HG03135 (cell line): ENCODE results near the gene CPAMD8.
A peak's percentile ranks its signal among the peaks of the same experiment; 100 is the strongest.

Experiments
- ATAC-seq: cut with Tn5 transposase; IDR thresholded peaks from one replicate; pipeline ENCODE4 v1.9.1; 2021; ENCODE audit warnings: mild to moderate bottlenecking, moderate library complexity; ENCODE audit not compliant: unreplicated experiment

The CPAMD8 gene

DNA sequence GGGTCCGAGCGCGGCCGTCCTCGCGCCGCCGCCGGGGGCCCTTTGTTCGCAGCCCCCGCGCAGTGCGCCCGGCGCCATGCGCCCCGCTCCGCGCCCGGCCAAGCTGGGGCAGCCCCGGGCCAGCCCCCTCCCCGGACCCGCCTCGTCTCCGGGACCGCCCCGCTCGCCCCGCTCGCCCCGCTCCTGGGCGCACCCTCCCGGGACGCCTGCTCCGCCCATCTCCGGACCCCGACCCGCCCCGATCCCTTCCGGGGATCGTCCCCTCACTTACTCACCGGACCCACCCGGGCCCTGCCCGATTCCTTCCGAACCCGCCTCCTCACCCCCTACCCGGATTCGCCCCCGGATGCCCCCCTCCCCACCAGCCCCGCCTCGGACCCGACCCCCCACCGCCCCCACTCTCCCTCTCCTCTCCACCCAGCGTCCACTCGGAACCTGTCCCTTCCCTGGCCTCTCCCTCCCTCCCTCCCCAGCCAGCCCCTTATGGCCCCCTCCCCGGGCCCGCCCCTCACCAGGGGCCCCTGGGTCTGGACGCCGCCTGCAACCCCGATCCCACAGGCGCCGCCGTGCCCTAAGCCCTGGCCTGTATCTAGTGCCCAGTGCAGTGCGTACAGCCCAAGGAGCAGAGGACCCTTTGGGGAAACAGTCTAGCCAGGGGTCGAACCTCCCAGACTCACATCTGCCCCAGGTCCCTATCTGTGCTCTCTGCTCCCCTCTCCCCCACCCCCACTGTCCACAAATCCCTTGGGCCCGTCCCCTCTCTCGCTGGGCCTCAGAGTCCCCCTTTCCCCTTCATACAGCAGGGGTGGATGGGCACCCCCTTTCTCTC is at the start of gene CPAMD8:
CPAMD8 (minus strand) TSS at position 105 of the 829 bp plus-strand sequence. CDS start 168 bp downstream, outside the sequence.
- ATAC-seq: no peak

DNA sequence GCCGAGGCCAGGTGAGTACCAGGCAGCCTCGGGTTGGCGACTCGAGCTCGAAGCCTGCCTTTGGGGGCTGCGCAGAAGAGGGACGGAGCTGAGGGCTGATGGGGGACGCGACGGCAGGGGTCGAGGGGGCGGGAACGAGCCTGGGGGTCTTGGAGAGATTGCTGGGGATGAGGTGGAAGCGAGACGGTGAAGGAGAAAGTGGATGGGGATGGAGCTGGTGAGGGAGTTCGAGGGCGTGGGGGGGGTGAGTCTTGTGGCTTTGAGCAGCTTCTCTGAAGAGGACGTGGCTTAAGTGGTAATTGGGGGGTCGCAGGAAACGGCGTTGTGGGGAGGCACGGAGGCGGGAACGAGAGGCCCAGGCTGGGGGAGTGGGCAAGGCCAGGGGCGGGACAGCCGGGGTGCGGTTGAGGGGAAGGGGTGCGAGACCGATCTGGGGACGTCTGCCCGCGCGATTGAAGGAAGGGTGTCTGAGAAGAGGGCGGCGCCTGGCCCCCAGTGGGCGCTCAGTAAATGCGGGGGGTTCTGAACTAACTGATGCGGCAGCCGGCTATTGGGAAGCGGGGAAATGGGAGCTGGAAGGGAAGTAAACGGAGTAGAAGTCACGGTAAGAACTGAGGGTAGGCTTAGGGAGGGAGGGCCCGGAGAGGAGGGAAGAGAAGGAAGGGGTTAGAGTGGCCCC is 49.4 kb upstream of the CPAMD8 start:
- ATAC-seq: no peak

DNA sequence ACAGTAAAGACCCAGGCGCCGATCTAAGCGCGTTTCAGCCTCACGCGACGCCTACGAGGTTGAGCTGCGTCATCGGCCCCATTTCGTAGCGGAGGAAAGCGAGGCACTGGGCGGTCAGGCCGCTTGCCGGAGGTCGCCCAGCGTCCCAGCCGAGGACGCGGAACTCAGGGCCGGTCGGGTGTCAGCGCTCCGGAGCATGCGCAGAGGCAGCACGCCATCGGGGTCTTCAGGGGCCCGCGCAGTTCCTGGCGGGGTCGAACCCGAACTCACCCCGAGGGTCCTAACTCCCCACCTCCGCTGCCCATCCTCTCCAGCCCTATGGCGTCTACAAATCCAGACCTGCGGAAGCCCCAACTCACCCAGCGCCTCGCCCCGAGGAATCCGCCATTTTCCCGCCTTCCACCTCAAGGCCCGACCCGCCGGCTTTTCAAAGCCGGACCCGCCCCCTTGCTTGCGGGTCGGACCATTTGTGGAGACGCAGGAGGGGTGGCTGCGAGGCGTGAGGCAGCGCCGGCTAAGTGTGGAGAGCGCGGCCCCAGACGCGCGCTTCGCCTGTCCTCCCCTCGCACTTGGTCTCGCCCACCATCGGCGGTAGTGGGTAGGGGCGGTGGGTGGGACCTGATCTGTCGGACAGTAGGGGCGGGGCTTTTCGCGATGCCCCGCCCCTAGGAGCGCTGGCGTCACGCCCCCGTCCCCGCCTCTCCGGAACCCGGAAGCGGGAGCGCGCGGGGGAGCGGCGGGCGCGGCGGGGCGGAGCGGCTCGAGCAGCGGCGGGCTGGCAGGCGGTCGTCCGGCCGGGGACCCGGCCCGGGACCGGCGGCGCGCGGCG is 48.6 kb upstream of the CPAMD8 start, which contains the start of the genes HAUS8 and MYO9B:
HAUS8 (minus strand) TSS at position 418 of the 829 bp plus-strand sequence; CDS start at position 388, 30 bp downstream.
MYO9B (plus strand) TSS at position 743 of the 829 bp plus-strand sequence. CDS start 25,941 bp downstream, outside the sequence.
- peak; percentile 75 for ATAC-seq

DNA sequence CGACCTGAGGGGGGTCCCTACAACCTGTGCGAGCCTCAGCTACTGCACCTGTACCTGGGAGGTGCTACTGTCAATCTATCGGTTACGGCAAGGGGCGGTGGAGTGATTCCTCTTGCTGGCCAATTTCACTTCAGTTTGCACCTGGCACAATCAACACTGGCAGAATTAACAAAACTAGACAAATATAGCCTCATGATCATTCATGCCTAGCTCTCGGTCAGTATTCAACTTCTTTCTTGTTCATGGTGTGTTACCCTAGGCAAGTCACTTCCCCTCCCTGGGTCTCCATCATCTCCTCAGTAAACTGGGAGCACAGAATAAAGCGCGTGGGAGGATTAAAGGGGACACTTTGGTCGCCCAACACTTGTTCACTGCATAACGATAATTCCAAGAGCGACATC is 48.0 kb upstream of the CPAMD8 start:
- peak; percentile 7 for ATAC-seq

DNA sequence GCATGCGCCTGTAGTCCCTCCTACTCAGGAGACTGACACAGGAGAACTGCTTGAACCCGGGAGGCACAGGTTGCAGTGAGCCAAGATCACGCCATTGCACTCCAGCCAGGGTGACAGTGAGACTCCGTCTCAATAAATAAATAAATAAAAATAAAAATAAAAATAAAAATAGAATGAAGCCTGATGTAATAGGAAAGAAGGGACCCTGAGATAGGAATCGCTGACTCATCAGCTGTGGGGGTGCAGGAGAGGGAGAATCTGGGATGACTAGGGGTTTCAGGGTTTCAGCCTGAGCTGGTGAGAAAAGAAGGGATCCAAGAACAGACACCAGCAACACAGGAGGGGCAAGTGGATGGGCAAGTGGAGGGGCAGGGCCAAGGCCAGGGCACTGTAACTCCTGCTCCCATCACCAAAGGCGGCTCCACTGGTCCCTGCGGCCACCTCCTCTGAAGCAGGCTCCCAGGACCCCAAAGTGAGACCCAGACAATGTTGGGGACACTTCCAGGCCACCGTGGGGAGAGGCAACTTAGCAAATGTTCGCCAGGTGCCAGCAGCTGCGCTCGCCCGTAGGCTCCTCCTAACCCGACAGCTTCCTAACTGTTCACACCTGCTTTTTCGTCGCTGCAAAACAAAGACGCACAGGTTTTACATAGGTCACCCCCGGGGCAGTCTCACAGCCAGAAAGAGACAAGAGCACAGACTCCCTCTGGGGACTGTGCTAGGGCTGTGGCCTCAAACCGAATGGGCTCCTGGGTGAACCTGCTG is 47.4 kb upstream of the CPAMD8 start:
- ATAC-seq: peak; percentile 12

DNA sequence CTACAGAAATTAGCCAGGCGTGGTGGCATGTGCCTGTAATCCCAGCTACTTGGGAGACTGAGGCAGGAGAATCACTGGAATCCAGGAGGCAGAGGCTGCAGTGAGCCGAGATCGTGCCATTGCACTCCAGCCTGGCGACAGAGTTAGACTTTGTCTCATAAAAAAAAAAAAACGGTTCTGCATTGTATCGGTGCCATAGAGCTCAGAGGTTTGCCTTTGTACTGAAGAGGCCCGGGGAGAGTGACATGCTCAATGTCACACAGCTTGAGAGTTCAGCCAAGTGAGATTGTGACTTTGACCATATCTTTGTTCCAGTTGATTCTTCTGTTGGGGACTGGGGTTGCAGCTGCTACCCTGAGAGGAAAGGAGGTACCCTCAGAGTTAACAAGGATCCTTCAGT is 44.3 kb upstream of the CPAMD8 start:
- ATAC-seq: no peak

DNA sequence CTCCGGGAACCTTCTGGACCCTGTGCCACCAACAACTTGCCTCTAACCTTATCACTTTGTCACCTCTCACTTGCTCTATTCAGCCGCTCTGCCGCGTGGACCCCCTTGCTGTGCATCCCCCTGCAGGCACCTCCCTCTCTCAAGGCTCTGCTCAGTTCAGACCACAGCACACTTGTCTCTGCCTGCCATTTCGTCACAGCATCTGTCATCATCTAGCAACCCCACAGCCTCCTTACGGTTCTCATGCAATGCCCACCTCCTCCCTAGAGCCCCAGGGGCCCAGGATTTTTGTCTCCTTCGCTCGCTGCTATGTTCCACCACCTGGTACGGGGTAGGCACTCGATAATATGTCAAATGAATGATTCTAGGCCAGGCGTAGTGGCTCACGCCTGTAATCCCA is 43.8 kb upstream of the CPAMD8 start:
- no peak for ATAC-seq

DNA sequence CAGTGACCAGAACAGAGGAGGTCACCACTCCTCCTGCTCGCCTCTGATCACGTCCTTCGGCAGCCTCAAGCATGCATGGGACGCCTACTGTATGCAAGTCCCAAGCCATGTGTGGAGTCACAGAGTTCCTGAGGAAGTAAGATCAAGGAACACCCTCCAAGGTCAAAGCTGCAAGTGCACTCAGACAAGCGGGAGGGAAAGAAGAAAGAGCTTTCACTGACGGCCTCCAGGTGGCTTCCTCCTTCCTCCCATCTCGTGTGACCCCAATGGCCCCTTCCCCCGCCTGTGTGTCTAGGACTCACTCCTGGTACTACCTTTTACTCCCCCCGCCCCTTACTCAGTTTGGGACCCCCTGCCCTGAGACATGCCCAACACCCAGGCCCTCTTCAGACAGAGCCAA is 42.6 kb upstream of the CPAMD8 start:
- no peak for ATAC-seq

DNA sequence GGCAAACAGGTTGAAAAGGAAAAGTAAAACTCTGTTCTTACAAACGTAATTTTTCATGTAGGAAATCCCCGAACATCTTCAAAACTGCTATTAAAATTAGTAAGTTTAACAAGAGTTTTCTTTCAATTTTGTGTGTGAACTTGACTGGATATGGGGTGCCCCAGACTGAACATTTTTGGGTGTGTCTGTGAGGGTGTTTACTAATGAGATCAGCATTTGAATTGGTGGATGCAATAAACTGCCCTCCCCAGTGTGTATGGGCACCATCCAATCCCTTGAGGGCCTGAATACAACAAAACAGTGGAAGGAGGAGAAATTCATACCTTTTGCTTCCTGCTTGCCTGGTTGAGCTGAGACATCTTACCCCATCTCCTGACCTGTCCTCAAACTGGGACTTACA is 36.8 kb upstream of the CPAMD8 start:
- ATAC-seq: no peak

DNA sequence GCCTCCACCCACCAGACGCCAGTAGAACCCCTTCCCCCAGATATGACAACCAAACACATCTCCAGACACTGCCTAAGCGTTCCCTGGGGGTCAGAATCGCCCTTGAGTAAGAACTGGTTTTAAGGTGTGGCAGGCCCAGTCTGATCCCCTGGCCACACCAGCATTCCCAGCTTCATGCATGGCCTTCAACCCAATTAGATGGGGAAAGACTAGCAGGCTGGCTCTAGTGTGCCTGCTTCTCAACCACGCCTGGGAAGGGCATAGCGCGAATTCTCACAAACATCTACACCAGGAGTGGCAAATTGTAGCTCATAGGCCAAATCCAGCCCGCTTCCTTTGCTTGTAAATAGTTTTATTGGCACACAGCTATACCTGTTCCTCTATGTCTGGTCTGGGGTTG is 35.1 kb upstream of the CPAMD8 start:
- ATAC-seq: no peak

DNA sequence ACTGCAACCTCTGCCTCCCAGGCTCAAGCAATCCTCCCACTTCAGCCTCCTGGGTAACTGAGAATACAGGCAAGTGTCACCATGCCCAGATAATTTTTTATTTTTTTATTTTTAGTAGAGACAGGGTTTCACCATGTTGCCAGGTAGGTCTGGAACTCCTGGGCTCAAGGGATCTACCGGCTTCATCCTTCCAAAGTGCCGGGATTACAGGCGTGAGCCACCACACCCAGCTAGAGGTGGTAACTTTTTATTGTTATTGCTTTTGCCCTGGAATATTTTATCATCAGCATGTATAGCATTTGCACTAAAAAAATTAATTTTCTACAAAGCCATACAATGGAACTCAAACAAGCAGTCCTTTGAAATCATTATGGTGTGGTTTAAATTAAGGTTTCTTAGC is 34.6 kb upstream of the CPAMD8 start:
- ATAC-seq: no peak

DNA sequence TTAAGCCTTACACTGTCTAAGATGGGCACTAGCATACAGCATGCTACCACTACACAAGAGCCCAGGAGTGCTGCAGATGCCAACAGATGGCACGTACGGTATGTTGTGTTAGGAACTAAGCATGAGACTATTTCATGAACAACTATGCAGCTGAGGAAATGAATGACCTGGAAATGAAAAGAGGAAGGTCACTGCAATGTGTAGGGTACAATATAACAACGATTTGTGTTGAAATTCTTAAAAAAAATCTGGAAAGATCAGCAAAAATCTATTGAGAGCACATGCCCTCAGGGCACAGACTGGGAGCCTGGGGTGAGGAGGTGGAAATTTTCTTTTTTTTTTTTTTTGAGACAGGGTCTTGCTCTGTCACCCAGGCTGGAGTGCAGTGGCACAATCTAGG is 34.2 kb upstream of the CPAMD8 start:
- no peak for ATAC-seq

DNA sequence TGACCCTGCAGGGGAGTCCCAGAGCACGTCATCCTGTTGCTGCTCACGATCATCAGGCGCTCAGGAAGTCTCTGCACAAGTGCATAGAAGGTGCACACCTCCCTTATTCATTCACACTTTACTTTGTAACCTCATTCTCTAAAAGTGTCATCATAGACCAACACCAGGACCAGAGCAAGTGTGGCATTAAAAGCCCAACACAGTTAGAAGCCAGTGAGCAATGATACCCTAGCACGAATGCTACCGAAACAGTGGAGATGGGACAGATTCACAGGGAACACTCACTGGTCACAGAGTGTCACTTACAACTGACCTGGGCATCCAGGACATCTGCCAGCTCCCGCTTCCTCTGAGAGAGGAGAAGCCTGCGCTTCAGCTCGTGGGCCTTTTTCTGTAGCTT is 31.6 kb upstream of the CPAMD8 start:
- ATAC-seq: no peak

DNA sequence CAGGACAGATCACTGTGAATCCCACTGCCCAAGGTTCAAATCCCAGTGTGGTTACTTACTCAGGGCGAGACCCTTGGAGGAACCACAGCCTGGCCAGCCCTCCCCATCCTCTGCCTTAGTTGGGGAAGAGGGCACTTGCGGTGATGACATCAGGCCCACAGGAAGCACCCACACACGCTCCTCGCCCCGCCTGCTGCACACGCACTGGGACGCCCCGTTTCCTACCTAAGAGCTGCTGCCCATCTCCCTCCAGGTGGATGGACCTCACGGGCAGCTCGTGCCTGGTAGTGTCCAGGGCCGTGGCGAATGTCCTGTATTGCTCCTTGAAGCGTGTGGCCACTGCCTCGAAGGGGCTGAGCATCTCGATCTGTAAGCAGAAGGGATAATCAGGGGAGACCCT is 29.0 kb upstream of the CPAMD8 start:
- ATAC-seq: no peak

DNA sequence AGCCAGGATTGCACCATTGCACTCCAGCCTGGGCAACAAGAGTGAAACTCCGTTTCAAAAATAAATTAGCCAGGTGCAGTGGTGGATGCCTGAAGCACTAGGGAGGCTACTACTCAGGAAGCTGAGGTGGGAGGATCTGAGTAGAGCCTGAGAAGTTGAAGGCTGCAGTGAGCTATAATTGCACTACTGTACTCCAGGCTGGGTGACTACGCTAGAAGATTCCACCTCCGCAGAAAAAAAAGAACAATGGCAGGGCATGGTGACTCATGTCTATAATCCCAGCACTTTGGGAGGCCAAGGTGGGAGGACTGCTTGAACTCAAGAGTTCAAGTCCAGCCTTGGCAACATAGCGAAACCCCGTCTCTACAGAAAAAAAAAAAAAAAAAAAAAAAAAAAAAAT is 28.1 kb upstream of the CPAMD8 start:
- ATAC-seq: no peak

DNA sequence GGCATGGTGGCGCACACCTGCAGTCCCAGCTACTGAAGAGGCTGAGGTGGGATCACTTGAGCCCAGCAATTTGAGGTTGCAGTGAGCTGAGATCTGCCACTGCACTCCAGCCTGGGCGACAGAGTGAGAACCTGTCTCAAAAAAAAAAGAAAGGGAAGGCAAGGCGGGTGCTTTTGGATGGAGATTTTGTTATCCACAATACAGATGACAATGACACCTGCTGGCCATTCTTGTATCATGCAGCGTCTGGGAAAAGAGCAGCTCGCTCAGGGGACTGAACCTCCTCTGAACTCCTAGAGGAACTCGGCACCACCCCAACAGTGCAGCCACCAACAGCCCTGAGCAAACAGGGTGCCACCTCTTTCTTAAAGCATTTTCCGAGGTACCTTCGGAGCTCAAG is 25.8 kb upstream of the CPAMD8 start:
- no peak for ATAC-seq

DNA sequence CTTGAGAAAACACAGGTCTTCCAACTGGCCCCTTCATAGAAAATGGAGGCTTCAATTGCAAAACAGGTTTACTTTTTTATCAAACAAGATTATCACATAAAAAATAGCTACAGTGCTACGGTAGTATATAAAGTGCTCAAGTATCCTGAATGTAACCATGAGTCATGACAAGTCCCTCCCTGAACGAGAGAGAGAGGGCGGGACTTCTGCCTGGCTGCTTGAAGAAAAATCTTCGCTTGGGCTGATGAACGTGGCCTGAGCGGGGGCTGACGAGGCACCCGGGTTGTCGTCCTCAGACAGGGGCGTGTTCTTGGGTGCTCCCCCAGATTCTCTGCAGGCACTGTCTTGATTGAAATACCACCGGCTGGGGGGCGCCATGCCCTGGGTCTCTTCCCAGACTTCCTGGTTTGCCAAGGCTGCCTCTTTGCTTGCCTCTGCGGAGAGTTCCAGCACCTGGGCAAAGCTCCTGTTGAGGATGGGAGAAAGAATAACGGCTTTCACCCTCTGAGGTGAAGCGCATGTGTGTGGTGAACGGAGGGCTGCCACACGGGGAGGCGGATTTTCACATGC is 23.2 kb upstream of the CPAMD8 start:
- no peak for ATAC-seq

DNA sequence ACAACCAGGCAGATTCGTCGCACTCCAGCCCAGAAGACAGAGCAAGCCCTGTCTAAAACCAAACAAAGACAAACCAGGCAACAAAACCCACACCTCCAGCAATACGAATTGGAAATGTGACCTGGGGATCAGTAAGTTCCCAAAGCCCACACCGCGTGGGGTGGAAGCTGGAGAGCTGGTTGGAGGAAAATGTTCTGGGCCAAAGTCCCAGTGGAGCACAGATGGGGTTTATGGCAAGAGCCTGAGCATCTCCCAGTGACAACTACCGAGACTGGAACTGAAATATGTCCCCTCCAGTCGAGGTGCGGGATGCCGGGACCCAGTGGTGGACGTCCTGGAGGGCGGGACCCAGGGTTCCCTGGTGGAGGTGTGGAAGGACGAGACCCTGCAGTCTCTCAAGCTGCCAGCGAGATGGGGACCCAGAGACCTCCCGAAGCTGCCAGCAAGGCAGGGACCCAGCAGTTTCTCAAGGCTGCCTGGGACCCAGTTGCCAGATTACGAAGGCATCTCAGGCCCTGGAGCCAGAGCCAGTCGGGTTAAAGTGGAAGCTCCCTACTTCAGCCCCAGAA is 22.4 kb upstream of the CPAMD8 start:
- no peak for ATAC-seq

DNA sequence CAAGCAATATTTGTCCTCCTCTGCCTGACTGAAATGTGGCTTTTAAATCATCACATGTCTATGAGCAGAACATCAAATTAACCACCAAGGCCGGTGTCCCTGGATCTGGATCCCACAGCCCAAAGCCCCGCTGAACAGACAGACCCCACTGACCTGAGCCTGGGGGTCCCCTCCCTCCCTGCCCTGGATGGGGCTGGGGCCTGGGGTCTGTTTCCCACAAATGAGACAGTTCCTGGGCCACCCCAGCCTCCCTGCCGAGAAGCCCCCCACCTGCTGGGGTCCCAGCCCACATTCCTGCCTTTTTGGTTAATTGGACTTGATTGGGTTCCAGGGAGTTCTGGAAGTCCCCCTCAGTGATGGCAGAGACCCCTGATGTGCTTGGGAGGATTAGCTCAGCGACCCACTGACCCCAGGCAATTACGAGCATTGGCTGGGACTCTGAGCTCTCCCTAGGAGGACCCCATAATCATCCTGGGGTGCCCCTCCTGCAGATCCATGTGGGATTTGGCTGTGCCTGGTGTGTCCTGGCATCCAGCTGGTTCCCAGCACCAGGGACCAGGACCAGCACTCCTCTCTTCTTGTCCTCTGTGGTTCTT is 19.4 kb upstream of the CPAMD8 start:
- no peak for ATAC-seq
